GM21717 (cell line): Measurements from ENCODE around the gene TCP11.

ENCODE experiments used
- ATAC-seq: cut with Tn5 transposase; IDR thresholded peaks from one replicate; pipeline ENCODE4 v1.9.1; 2021; ENCODE audit warnings: mild to moderate bottlenecking, moderate library complexity; ENCODE audit not compliant: unreplicated experiment

Gene TCP11

GRCh38 chr6:35082733-35083403, 58.3 kb downstream of the TCP11 start:
- ATAC-seq: no peak

- no peak for ATAC-seq
These were observed 59.0 kb downstream of the TCP11 start for GRCh38 chr6:35082046-35082732.

- no peak for ATAC-seq
These were observed 59.7 kb downstream of the TCP11 start for GRCh38 chr6:35081426-35081851.

GRCh38 chr6:35080821-35081425, 60.2 kb downstream of the TCP11 start:
- ATAC-seq: no peak

- ATAC-seq: no peak
These were observed 61.0 kb downstream of the TCP11 start for GRCh38 chr6:35080016-35080680.

- ATAC-seq: no peak
These were observed 61.7 kb downstream of the TCP11 start for GRCh38 chr6:35079311-35080000.

- ATAC-seq: no peak
These were observed 62.2 kb downstream of the TCP11 start for GRCh38 chr6:35078896-35079295.

GRCh38 chr6:35078226-35078850, 62.8 kb downstream of the TCP11 start:
- no peak for ATAC-seq

GRCh38 chr6:35077713-35078105, 63.4 kb downstream of the TCP11 start:
- ATAC-seq: no peak

- no peak for ATAC-seq
These were observed 64.0 kb downstream of the TCP11 start for GRCh38 chr6:35076997-35077712.

GRCh38 chr6:35073766-35074471, 67.2 kb downstream of the TCP11 start:
- no peak for ATAC-seq

GRCh38 chr6:35073211-35073610, 67.9 kb downstream of the TCP11 start:
- no peak for ATAC-seq

GRCh38 chr6:35072698-35073055, 68.5 kb downstream of the TCP11 start:
- ATAC-seq: no peak

GRCh38 chr6:35072051-35072697, 69.0 kb downstream of the TCP11 start:
- no peak for ATAC-seq

GRCh38 chr6:35071347-35071994, 69.7 kb downstream of the TCP11 start:
- ATAC-seq: no peak

GRCh38 chr6:35070111-35070510, 71.0 kb downstream of the TCP11 start:
- ATAC-seq: no peak

GRCh38 chr6:35069262-35069661, 71.9 kb downstream of the TCP11 start:
- ATAC-seq: no peak

- ATAC-seq: no peak
These were observed 72.5 kb downstream of the TCP11 start for GRCh38 chr6:35068644-35069043.
